ACHN (cell line): Measurements from ENCODE around the gene GNPAT.
"Not testable (repeated sequence)": the region's sequence is repeated elsewhere in the genome, so short reads cannot be mapped to it uniquely, and the experiment has no call there.

Experiments
- DNase-seq: peaks from one replicate; pipeline ENCODE4 v3.0.0-alpha.2; 2015
- in situ Hi-C: cut with HindIII; loops from 2 replicates; pipeline ENCODE4 v1.10.0; 2017; ENCODE audit warnings: low sequenced_read_pairs, low pct_ligation_motif_present, low pct_unique_long_range_greater_than_20kb

Gene GNPAT

DNA sequence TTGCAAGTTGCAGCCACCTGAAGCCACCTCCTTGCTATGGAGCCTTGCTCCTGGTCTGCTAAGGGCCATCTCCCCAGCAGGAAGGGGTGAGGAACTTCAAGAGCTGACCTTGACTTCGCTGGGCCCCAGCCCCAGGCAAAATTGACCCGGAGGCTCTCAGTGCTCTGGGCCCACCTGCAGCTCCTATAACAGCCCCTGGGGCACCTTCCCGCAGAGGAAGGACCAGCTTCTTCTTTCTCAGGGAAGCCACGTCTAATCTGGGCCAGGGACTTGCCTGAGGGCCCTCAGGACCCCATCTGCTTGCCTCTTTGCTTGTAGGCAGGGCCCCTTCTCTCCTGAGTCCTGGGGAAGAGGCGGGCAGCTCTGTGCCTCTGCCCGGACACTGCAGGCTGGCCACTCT is 30.9 kb upstream of the GNPAT start:
- no peak for DNase-seq
- in situ Hi-C loops: loop anchor here (25.0 kb wide), 1 partner anchor 298 kb away; no protein-coding TSS in a partner anchor

DNA sequence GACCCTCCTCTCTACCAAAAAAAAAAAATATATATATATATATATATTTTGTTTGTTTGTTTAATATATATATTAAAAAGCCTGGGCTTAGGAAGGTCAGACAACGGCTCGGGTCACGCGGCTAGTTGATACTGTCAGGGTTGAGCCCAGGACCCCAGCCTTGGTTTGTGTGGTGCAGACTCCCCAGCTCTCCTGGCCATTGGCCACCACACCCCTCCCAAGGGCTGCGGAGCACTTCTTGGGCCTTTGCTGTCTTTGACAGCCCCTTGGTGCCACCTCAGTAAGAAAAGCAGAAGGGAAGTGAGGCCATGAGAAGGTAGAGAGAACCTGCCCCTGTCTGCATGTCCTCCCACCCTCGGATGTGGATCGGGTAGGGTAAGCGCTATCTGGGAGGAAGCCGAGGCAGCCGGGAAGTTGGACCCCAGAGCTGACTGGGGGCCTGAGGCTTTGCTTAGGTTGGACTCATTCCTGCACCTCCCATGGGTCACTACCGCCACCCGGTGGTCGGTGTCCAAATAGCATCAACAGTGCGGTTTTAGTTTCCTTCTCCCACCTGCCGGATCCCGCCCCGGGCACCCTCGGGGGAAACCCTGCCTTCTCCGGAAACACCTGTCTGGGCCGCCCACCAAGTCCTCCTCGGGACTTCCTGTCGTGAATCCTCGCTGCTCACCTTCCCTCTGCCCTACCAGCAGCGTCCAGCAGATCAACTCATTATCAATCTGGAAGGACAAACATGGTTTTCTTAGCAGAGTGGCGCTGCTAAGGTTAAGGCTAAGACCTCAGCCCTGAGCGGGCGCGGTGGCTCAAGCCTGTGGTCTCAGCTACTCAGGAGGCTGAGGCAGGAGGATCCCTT is 29.8 kb upstream of the GNPAT start:
- DNase-seq: peak; percentile 75
- in situ Hi-C loops: loop anchor here (25.0 kb wide), 1 partner anchor 299 kb away; no protein-coding TSS in a partner anchor

DNA sequence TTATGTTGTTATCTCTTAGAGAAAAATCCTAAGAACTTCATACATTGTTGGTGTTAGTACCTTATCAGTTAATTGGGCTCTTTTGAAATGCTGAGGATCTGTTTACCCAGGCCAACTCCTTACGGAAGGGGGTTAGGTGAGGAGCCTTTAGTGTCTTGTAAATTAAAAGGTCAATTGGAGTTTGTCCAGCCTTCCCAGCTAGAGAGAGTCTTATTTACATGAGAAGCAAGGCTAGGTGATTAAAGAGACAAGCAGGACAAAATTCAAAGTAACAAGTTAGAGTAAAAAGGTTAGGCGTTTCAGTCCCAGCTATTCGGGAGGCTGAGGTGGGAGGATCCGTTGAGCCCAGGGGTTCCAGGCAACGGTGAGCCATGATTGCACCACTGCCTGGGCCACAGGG is 28.7 kb upstream of the GNPAT start:
- DNase-seq: not testable (repeated sequence)
- in situ Hi-C loops: loop anchor here (25.0 kb wide), 1 partner anchor 300 kb away; no protein-coding TSS in a partner anchor

DNA sequence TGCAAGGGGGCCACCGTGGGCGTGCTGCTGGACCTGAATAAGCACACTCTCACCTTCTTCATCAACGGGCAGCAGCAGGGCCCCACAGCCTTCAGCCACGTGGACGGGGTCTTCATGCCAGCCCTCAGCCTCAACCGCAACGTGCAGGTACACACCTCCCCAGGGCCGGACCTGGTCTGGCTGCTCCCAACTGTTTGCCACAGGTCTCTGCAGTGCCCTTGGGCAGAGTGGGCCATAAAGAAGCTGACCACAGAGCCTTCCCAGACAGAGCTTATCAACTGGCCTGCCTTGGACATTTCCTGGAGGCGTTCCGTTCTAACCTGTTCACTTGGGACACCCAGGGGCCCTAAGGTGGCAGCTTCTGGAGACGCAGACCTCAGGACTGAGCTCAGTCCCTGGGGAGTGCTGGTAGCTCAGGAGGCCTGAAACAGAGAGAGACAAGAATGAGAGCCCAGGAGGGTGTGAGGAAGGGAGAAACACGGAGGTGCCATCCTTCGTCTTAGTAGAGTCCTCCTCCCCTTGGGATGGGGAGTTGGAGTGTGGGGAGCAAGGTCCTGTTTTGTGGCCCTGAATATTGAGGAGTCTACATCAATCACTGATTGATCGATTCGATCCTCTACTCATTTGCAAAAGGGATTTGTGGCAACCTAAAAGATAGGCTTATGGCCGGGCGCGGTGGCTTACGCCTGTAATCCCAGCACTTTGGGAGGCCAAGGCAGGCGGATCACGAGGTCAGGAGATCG is 27.0 kb upstream of the GNPAT start:
- in situ Hi-C loops: loop anchor here (25.0 kb wide), 1 partner anchor 302 kb away; no protein-coding TSS in a partner anchor

DNA sequence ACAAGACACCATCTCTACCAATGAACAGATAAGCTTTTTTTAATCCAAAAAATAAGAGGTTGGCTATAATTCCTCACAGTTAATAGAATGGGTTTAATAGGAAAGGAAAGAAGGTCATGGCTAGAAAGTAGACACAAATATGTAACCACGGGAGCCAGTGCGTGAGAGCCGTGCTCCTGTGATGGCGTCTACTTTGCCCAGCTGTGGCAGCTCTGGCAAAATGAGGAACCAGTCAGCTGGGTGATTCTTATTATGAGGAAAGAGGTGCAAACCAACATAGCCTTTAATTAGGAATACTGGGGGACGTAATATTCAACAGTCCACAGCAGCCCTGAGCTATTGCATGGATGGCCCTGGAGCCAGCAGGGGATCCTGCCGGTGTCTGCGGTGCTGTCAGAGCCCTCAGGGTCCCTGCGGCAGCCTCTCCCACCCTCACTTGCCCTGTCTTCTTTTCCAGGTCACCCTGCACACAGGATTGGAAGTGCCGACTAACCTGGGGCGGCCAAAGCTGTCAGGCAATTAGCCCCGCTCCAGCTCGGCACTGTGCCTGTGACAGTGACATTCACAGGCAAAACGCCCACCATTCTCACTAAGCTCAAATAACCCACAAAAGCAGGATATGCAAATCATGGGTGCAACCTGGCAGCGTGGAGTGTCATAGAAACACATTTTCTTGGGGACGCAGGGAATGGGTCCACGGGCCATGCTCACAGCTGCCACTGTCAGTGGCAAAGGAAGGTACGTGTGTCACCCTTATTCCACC is 25.9 kb upstream of the GNPAT start:
- in situ Hi-C loops: loop anchor here (25.0 kb wide), 1 partner anchor 303 kb away; no protein-coding TSS in a partner anchor
- no peak for DNase-seq

More for the DNA sequence above, 27.0 kb upstream of the GNPAT start:
- DNase-seq: no peak

DNA sequence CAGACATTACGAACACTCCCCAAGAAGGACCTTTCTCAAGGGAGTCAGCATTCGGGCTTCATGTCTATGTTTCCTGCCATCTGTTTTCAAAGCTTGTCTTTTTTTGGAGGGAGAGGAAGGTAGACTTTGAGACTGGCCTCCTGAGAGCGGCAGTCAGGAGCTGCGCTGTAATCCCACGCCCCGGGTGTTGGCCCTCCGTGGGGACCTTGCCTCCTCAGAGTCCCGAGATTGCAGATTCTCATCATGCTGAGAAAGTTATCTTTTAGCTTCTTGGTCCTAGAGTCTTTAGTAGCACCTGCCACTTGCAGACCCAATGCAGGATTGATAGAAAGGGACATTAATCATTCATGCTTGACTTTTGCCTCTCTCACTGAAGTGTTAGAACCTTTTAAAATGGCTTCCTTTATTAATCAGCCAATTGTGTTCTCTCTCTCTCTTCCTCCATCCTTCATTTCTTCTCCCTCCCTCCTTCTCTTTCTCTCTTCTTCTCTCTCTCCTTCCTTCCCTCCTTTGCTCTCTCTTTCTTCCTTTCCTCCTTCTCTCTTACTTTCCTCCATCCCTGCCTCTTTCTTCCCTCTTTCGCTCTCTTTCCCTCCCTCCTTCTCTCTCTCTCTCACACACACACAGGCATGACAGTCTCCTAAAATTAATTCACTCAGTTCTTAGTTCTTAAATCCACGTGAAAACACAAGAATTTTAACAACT is 25.2 kb upstream of the GNPAT start:
- in situ Hi-C loops: loop anchor here (25.0 kb wide), 1 partner anchor 304 kb away; no protein-coding TSS in a partner anchor

DNA sequence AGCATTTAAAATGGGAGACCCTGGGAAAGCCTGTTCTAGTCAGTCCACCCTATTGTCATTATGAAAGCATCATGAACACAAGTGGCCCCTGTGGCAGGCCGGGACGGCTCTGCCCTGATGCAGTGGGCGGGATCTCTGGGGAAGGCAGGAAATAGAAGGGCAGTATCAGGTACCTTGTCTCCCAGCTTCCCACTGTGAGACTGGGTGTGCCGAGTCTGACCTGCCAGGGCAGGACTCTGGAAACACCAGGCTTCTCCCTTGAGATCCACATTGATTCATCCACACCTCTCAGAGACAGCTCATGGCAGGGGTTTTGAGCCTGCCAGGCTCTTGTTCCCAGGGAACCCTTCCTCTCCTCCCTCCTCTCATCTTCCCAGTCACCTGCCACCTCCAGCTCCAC is 24.5 kb upstream of the GNPAT start:
- DNase-seq: no peak
- in situ Hi-C loops: loop anchor here (25.0 kb wide), 1 partner anchor 304 kb away; no protein-coding TSS in a partner anchor

More for the DNA sequence above, 25.2 kb upstream of the GNPAT start:
- no peak for DNase-seq

DNA sequence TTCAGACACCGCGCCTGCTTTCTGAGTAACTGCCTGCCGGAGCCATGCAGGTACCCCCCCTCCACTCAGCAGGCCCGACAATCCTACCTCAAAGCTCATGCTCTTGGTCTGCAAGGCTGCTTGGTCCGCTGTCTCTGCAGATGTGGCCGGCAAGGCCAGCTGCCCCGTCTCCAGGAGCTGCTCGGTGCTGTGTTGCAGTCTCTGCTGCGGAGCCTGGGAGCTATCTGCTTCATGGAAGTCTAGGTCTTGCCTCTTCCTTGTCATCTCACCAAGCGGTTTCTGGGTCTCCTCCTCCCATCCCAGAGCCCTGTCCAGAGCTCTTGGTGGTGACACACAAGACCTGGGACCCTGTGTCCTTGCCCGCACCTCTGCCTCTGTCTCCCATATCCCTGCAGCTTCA is 24.0 kb upstream of the GNPAT start:
- in situ Hi-C loops: loop anchor here (25.0 kb wide), 1 partner anchor 305 kb away; no protein-coding TSS in a partner anchor
- DNase-seq: no peak

DNA sequence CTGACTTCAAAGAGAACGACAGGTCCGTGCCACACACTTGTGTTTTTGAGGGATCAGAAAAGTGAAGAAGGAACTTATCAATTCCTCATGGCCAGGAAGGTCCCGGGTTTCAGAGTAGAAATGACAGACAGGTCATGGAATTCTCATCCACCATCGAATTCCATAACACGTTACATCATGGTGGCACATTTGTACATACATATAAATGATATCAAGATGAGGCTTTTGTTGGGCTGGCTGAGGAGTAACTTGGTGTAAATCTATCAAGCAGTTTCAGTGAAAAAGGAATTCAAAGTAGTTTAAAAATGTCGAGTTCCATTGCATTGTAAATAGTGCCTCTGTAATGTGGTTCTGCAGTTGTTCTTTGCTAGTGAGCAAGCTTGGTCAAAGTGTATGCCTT is 22.9 kb upstream of the GNPAT start:
- in situ Hi-C loops: loop anchor here (25.0 kb wide), 1 partner anchor 306 kb away; no protein-coding TSS in a partner anchor
- no peak for DNase-seq

DNA sequence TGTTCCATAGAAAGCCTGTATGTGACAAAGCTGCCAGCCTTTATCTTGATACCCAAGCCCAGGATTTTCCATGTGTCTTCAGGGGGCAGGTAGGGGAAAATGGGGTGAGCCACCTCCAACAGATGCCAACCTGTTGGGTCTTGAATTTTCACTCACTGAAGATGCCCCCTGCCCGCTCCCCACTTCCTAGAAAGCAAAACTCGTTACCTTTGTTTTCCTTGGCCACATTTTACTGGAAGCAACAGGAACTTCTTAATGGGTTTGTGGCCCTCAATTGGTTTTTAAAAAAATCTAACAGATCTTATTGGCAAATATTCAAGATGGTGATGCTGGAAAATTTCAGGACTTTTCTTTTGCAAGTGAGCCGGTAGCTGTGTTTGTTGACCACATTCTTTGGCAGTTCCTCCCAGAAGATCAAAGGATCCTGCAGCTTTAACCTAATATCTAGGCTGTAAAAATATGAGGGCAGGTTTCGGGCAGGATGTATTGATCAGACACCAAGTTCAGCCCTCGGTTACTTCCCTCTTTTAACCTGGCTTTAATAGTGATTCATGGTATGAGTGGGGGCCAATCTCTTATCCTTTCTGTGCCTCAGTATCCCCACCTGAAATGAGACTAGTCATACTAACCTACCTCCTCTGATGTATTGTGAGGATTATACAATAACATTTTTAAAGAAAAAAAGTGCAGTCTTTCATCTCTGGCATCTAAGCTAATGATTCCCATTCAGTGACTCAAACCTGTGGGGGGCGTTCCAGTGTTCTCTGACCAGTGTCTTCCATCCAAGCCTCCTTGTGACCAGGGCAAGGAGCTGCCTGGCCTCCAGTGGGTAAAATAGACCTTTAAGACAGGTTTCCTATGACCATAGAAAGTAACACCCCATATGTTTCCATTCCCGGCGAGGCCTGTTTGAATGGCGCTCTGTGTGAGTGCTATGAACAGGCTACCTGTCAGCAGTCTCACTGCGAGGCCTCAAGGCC is 21.3 kb upstream of the GNPAT start:
- DNase-seq: no peak
- in situ Hi-C loops: loop anchor here (25.0 kb wide), 1 partner anchor 307 kb away; no protein-coding TSS in a partner anchor

DNA sequence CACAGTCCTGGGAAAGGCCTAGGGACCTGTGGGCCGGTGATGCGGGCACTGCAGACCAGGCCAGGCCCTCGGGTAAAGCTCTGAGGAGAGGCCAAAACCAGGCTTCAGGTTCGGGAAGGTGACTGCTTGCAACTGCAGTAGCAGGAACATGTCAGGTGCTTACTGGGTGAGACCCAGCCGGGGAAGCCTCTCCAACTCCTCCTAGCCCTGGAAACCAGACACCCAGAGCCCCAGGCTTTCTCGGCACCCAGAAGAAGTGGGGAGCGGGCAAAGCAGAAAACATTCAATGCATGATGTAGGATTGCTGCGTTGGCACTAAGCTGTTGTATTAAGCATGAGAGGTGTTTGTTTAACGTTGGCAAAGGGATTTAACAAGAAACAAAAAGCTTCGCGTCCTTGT is 20.2 kb upstream of the GNPAT start:
- in situ Hi-C loops: loop anchor here (25.0 kb wide), 1 partner anchor 308 kb away; no protein-coding TSS in a partner anchor
- no peak for DNase-seq

DNA sequence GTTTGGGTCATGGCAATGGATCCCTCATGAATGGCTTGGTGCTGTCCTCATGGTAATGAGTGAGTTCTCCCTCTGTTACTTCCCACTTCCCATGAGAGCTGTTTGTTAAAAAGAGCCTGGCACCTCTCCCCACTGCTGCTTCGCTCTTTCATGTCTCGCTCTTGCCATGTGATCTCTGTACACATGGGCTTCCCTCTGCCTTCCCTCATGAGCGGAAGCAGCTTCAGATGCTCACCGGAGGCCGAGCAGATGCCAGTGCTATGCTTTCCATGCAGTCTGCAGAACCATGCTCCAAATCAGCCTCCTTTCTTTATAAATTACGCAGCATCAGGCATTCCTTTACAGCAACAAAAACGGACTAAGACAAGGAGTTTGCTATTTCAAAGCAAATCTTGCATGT is 14.9 kb upstream of the GNPAT start:
- in situ Hi-C loops: no loop called here
- DNase-seq: no peak

DNA sequence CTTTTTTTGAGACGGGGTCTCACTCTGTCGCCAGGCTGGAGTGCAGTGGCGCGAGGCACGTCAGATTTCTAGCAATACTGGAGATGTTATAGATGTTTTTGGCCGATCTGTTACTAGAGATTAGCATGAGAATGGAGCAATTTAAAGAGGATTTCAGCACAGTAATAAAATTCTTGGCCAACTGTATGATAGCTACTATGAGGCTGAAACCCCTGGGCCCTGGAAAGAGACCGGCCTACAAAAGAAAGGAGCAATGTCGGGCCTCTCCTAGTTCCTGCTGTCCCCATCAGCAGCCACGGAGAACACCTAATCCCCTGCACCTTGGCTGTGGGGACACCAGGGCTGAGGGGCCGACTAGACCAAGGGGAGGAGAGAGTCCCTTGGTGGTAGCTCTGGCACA is 9.5 kb upstream of the GNPAT start:
- in situ Hi-C loops: no loop called here
- no peak for DNase-seq

DNA sequence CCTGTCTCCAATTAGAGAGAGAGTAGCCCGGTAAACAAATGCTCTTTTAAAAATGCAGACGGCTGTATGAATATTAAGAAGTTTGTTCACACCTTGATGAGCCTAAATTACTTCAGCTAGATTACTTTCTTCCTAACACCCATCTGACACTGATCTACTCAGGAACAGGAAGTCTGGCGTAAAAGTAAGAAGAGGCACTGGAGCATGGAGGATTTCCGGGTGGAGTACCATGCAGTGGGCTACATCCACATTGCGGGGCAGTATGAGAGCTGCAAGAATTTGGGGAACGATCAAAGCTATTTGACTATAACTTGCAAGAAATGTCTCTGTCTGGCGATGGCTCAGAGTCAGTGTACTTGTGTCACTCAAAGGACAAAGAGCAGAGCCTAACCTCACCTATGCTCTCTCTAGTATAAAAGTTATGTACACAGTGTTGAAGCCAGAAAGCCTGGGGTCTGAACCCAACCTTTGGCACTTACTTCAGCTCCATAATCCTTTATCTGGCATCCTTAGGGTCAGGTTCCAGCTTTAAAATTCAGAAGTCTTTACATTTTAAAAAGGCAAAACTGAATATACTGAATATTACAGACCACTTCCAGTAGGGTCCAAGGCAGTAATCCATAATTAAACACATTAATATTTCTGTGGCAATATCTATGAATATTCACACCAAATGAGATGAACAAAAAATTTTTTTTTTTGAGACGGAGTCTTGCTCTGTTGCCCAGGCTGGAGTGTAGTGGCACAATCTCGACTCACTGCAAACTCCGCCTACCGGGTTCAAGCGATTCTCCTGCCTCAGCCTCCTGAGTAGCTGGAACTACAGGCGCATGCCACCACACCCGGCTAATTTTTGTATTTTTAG is 7.9 kb upstream of the GNPAT start:
- DNase-seq: no peak
- in situ Hi-C loops: no loop called here

DNA sequence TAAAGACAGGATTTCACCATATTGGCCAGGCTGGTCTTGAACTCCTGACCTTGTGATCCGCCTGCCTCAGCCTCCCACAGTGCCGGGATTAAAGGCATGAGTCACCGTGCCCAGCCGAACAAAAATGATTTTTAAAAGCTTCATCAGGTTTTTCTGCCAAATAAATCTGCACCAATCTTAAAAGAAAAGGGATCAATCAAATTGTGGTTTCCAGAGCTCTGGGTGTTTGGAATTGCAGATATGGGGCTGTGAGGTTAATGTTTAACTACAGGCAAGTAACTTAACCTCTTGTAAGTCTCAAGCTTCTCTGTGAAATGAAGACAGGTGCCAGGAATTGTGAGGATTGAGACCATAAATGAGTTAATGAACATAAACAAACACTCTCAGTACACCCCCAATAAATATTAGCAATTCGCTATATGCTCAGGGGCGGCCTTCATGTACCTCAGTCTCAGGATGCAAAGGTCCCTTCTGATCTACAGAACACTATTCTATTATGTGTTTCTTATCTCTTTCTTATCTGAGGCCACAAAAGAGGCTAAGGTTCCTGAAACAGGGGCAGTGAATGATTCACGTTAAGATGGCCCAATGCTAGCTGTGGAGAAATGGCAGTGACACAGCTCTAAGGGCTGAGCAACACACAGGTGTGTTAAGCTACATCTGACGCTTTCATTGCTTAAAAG is 7.1 kb upstream of the GNPAT start:
- in situ Hi-C loops: no loop called here
- DNase-seq: peak; percentile 41
